Kidney epithelial cell (primary cell): ENCODE results near the gene CALN1. TPM values are rescaled to one million over a fixed set of nuclear protein-coding genes. Genes with fewer than 3 reads are reported as not detected.

Experiments used
- DNase-seq: peaks from one replicate; pipeline ENCODE4 v3.0.0-alpha.2; 2010; ENCODE audit warnings: low read depth
- H3K27me3 ChIP-seq: 2 replicates; pipeline ENCODE4 v1.6.0; 2011; ENCODE audit warnings: low read length; ENCODE audit not compliant: control insufficient read depth, insufficient read depth
- H3K36me3 ChIP-seq: 2 replicates; pipeline ENCODE4 v1.5.1; 2011; ENCODE audit warnings: low read length; ENCODE audit not compliant: control insufficient read depth, insufficient read depth
- H3K4me3 ChIP-seq: 2 replicates; pipeline ENCODE4 v1.5.1; 2011; ENCODE audit warnings: low read depth, mild to moderate bottlenecking, control low read depth, low read length
- total RNA-seq: library from RNA; depleted of rRNA; stranded (reverse); fragments of >200 nt; gene quantifications from 2 replicates; pipeline ENCODE4 v1.2.3, GENCODE V29; 2015
- TF ChIP-seq, protein P1 (sequence below): IDR thresholded peaks from 2 replicates; pipeline ENCODE4 v1.5.1; 2011; ENCODE audit warnings: mild to moderate bottlenecking, moderate library complexity, low read length, control low read depth, inconsistent platforms; ENCODE audit not compliant: insufficient read depth, poor library complexity, severe bottlenecking

The CALN1 gene
- total RNA-seq, 1 donor from 2014 or later = not detected

DNA sequence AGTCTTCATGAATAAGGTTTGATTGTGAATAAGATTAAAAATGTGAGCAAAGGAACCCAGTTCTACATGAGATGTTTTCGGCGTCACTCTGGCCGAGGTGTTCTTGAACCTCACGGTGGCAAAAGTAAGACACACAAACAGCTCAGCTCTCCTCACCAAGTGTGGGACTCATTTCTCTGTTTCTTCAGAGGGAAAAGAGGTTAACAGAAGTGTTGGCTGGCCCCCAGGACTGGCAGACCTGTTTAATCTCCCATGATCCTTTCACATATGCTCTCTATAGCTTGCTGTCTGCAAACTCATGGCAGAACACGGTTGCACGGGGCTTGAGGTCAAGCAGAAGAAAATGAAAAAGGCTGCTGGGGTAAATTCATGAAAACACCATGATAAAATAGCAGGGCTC lies 394.4 kb downstream of the CALN1 start:
- no peaks in the 10 kb centered on the region for H3K27me3 ChIP-seq
- H3K36me3 ChIP-seq = no peaks in the 10 kb centered on the region
- H3K4me3 ChIP-seq = no peak overlapping the region
- no peak for DNase-seq
- TF ChIP-seq, protein P1, sequence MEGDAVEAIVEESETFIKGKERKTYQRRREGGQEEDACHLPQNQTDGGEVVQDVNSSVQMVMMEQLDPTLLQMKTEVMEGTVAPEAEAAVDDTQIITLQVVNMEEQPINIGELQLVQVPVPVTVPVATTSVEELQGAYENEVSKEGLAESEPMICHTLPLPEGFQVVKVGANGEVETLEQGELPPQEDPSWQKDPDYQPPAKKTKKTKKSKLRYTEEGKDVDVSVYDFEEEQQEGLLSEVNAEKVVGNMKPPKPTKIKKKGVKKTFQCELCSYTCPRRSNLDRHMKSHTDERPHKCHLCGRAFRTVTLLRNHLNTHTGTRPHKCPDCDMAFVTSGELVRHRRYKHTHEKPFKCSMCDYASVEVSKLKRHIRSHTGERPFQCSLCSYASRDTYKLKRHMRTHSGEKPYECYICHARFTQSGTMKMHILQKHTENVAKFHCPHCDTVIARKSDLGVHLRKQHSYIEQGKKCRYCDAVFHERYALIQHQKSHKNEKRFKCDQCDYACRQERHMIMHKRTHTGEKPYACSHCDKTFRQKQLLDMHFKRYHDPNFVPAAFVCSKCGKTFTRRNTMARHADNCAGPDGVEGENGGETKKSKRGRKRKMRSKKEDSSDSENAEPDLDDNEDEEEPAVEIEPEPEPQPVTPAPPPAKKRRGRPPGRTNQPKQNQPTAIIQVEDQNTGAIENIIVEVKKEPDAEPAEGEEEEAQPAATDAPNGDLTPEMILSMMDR = no peak

DNA sequence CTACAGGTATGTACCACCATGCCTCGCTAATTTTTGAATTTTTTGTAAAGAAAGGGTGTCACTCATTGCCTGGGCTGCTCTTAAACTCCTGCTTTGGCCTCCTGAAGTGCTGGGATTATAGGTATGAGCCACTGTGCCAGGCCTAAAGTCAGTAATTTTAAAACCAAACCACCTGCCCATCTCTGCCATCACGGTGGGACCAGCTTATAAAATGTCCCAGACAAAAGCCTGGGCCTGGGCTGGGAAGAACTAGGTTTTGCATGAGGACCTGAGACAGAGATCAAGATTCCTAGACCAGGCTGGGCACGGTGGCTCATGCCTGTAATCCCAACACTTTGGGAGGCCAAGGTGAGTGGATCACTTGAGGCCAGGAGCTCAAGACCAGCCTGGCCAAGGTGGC lies 395.6 kb downstream of the CALN1 start:
- DNase-seq = no peak
- TF ChIP-seq, protein P1 = no peak

DNA sequence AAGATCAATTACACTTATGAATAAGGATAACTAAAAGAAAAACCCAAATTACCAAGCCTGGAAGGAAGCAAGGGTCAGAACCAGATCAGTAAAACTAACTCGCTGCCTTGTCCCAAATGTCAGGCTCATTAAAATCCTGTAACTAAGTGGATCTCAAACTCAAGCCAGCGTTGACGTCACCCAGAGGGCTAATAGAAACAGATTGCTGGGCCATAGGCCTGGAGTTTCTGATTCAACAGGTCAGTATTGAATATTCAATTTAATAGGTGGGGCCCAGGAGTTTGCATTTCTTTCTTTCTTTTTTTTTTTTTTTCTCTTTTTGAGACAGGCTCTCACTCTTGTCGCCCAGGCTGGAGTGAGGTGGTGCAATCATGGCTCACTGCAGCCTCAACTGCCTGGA lies 397.0 kb downstream of the CALN1 start:
- Histone ChIP-seq H3K36me3 (no peaks in the 10 kb centered on the region), H3K4me3 (no peak overlapping the region), H3K27me3 (no peaks in the 10 kb centered on the region)
- TF ChIP-seq, protein P1 = no peak
- no peak for DNase-seq

More for the DNA sequence above, 395.6 kb downstream of the CALN1 start:
- Histone ChIP-seq H3K27me3 (no peaks in the 10 kb centered on the region), H3K36me3 (no peaks in the 10 kb centered on the region), H3K4me3 (no peak overlapping the region)

DNA sequence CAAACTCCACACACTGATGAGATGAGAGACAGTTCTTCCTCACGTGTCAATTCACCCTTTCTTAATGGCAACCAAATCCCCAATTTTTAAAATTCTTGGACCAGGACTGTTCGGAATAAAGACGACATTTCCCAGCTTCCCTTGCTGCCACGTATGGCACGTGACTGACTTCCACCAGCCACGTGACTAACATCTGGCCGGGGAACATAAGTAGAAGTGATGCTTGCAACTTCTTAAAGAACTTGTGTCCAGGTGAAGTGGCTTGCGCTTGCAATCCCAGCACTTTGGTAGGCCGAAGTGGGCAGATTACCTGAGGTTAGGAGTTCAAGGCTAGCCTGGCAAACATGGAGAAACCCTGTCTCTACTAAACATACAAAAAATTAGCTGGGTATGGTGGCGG lies 405.1 kb downstream of the CALN1 start:
- Histone ChIP-seq H3K27me3 (no peaks in the 10 kb centered on the region), H3K36me3 (no peaks in the 10 kb centered on the region), H3K4me3 (no peak overlapping the region)
- TF ChIP-seq, protein P1 = no peak
- no peak for DNase-seq

DNA sequence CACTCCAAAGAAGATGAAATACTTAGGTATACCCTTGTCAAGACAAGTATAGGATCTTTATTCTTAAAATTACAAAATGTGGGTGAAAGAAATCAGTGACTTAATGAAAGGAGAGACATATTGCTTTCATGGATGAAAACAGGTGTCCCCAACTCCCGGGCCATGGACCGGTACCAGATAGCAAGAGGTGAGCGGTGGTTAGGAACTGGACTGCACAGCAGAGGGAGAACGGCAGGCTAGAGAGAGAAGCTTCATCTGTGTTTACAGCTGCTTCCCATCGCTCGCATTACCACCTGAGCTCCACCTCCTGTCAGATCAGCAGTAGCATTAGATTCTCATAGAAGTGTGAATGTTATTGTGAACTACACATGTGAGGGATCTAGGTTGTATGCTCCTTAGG lies 408.9 kb downstream of the CALN1 start:
- Histone ChIP-seq H3K27me3 (no peaks in the 10 kb centered on the region), H3K4me3 (no peak overlapping the region), H3K36me3 (no peaks in the 10 kb centered on the region)
- no peak for DNase-seq
- TF ChIP-seq, protein P1 = no peak

DNA sequence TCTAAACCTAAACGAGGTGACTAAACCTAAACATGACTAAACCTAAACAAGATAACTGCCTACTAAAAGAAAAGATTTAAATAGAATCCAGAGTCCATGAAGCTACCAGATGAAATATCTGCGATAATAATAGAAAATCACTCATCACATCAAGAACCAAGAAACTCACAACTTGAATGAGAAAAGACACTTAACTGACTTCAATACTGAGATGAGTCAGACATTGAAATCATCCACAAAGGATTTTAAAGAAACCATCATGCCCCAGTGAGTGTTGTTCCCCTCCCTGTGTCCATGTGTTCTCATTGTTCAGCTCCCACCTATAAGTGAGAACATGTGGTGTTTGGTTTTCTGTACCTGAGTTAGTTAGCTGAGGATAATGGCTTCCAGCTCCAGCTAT lies 416.0 kb downstream of the CALN1 start:
- H3K4me3 ChIP-seq = no peak overlapping the region
- no peaks in the 10 kb centered on the region for H3K27me3 ChIP-seq
- no peak for DNase-seq
- TF ChIP-seq, protein P1 = no peak
- no peaks in the 10 kb centered on the region for H3K36me3 ChIP-seq
